GM21737 (cell line): ENCODE data around the gene C18orf63.

Experiments
- ATAC-seq: cut with Tn5 transposase; IDR thresholded peaks from one replicate; pipeline ENCODE4 v1.9.1; 2021; ENCODE audit warnings: mild to moderate bottlenecking, moderate library complexity; ENCODE audit not compliant: unreplicated experiment

C18orf63 gene

DNA sequence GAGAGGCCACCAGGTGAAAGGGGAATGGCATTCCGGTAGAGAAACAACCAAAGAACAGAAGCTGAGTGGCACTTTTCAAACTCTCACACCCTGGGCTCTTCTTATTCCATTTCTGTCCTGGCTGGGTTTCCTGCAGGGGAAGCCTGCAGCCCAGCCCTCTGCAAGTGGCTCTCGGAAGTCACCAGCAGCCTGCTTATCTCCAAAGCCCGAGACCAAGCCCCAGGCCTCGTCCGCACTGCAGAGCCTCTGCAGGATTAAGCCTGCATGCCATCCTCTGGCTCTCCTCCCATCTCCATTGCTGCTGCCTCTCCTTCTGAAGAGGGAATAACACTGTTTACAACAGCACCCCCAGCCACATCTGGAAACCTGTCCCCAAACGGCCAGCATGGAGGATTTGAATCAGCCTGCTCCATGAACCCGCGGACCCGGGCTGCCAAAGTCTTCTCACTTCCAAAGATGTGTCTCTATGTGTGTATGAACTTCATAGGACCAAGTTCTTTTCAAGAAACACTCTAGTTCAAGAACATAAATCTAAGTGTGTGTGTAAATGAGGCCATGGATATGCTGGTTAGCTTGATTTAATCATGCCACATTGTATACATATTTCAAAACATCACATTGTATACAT, 87.3 kb downstream of the C18orf63 start:
- no peak for ATAC-seq

DNA sequence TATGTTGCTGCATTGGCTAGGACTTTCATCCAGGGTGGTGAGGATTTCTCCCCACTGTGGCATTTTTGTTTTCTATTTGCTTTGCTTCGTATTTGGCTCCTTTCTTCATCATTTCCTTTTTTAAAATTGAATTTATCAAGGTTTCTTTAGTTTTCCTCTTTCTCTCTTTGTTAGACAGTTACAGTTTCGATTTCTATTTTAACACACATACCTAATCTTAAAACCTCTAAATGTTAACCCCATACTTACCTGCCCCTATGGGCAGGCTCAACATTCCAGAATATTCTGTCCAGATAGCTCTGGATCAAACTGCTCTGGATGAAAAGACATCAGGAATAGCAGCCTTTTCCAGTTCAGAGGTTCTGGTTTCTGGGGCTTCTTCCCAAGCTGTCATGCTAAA, 92.2 kb downstream of the C18orf63 start:
- ATAC-seq: peak; percentile 75
